Neuron (in vitro differentiated cells): ENCODE measurements around the gene TRIOBP.

Source experiments
- H2AFZ ChIP-seq: one replicate; pipeline ENCODE4 v1.6.1; 2013; ENCODE audit warnings: low read depth, mild to moderate bottlenecking, inconsistent platforms, low read length, moderate library complexity
- H3K27me3 ChIP-seq: one replicate; pipeline ENCODE4 v1.6.1; 2013; ENCODE audit warnings: low read length; ENCODE audit not compliant: insufficient read depth
- H3K36me3 ChIP-seq: one replicate; pipeline ENCODE4 v1.6.1; 2013; ENCODE audit warnings: low read length; ENCODE audit not compliant: insufficient read depth
- H3K4me1 ChIP-seq: one replicate; pipeline ENCODE4 v1.6.1; 2013; ENCODE audit warnings: low read length; ENCODE audit not compliant: insufficient read depth
- H3K4me3 ChIP-seq: 2 replicates; pipeline ENCODE4 v1.5.1; 2013; ENCODE audit warnings: mild to moderate bottlenecking, low read length, moderate library complexity
- H3K9me3 ChIP-seq: one replicate; pipeline ENCODE4 v1.6.1; 2013; ENCODE audit warnings: low read length

Gene TRIOBP

DNA sequence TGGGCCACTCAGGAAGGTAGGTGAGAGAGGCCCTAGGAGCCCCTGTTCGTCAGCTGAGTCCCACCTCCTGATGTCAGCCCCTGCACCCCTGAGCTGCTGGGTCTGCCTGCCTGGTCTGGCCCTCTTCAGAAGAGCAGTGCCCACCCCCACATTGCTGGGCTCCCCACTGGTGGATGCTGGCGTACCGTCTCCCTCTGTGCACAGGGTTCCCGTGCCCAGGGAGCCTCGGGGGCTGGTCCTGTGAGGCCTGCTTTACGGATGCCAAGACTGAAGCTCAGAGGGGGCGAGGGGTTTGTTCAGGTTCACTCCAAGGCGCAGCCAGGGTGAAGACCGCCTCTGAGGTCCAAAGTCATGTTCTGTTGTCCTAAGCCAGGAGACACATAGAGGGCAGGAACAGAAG lies 66.2 kb downstream of the TRIOBP start:
- Histone ChIP-seq H3K4me1 (no peaks in the 10 kb centered on the region), H2AFZ (no peak overlapping the region), H3K4me3 (no peak overlapping the region), H3K9me3 (no peaks in the 10 kb centered on the region), H3K36me3 (peaks cover 64% of the 10 kb centered on the region), H3K27me3 (no peaks in the 10 kb centered on the region)

- Histone ChIP-seq H3K36me3 (peaks cover 64% of the 10 kb centered on the region), H3K4me3 (no peak overlapping the region)
These were observed 66.8 kb downstream of the TRIOBP start for GRCh38 chr22:37763652-37764051.

GRCh38 chr22:37764622-37765021 lies 67.8 kb downstream of the TRIOBP start:
- Histone ChIP-seq H3K9me3 (no peaks in the 10 kb centered on the region), H3K36me3 (peaks cover 64% of the 10 kb centered on the region), H3K4me1 (no peaks in the 10 kb centered on the region), H3K4me3 (no peak overlapping the region), H3K27me3 (no peaks in the 10 kb centered on the region), H2AFZ (no peak overlapping the region)

More at GRCh38 chr22:37763652-37764051, 66.8 kb downstream of the TRIOBP start:
- Histone ChIP-seq H3K27me3 (no peaks in the 10 kb centered on the region), H3K9me3 (no peaks in the 10 kb centered on the region), H3K4me1 (no peaks in the 10 kb centered on the region), H2AFZ (no peak overlapping the region)

DNA sequence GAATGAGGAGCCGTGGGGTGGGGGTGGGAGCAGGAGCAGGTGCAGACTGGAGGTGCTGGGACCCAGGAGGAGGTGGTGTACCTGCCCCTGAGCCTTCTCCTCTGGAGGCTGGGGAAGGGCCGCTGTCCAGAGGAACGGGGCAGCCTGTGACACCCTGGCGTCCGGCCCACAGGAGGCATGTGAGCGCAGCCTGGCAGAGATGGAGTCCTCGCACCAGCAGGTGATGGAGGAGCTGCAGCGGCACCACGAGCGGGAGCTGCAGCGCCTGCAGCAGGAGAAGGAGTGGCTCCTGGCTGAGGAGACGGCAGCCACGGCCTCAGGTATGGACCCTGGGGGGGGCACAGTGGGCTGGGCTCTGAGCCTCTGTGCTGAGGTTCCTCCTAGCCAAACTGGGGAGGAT lies 68.7 kb downstream of the TRIOBP start:
- H3K27me3 ChIP-seq = no peaks in the 10 kb centered on the region
- H3K9me3 ChIP-seq = no peaks in the 10 kb centered on the region
- no peak overlapping the region for H2AFZ ChIP-seq
- H3K36me3 ChIP-seq = peaks cover 60% of the 10 kb centered on the region
- H3K4me1 ChIP-seq = no peaks in the 10 kb centered on the region
- no peak overlapping the region for H3K4me3 ChIP-seq

GRCh38 chr22:37765953-37766576 lies 69.2 kb downstream of the TRIOBP start:
- H2AFZ ChIP-seq = no peak overlapping the region
- peaks cover 64% of the 10 kb centered on the region for H3K36me3 ChIP-seq
- H3K27me3 ChIP-seq = no peaks in the 10 kb centered on the region
- no peaks in the 10 kb centered on the region for H3K9me3 ChIP-seq
- H3K4me3 ChIP-seq = no peak overlapping the region
- H3K4me1 ChIP-seq = no peaks in the 10 kb centered on the region

GRCh38 chr22:37768273-37768672 lies 71.4 kb downstream of the TRIOBP start:
- no peaks in the 10 kb centered on the region for H3K4me1 ChIP-seq
- H3K9me3 ChIP-seq = no peaks in the 10 kb centered on the region
- no peak overlapping the region for H2AFZ ChIP-seq
- no peaks in the 10 kb centered on the region for H3K27me3 ChIP-seq
- peaks cover 70% of the 10 kb centered on the region for H3K36me3 ChIP-seq
- no peak overlapping the region for H3K4me3 ChIP-seq

- no peak overlapping the region for H3K4me3 ChIP-seq
These were observed 72.2 kb downstream of the TRIOBP start for GRCh38 chr22:37769056-37769455.

GRCh38 chr22:37771081-37771480 lies 74.2 kb downstream of the TRIOBP start:
- Histone ChIP-seq H3K4me3 (no peak overlapping the region), H3K36me3 (peaks cover 59% of the 10 kb centered on the region), H3K27me3 (no peaks in the 10 kb centered on the region)

More at GRCh38 chr22:37769056-37769455, 72.2 kb downstream of the TRIOBP start:
- H3K9me3 ChIP-seq = no peaks in the 10 kb centered on the region
- H3K4me1 ChIP-seq = no peaks in the 10 kb centered on the region
- H2AFZ ChIP-seq = no peak overlapping the region
- peaks cover 70% of the 10 kb centered on the region for H3K36me3 ChIP-seq
- no peaks in the 10 kb centered on the region for H3K27me3 ChIP-seq

GRCh38 chr22:37771702-37772427 lies 75.0 kb downstream of the TRIOBP start:
- Histone ChIP-seq H3K36me3 (peaks cover 58% of the 10 kb centered on the region), H3K4me1 (no peaks in the 10 kb centered on the region), H3K27me3 (no peaks in the 10 kb centered on the region), H3K9me3 (no peaks in the 10 kb centered on the region), H2AFZ (no peak overlapping the region), H3K4me3 (no peak overlapping the region)

More at GRCh38 chr22:37771081-37771480, 74.2 kb downstream of the TRIOBP start:
- H3K4me1 ChIP-seq = no peaks in the 10 kb centered on the region
- H3K9me3 ChIP-seq = no peaks in the 10 kb centered on the region
- no peak overlapping the region for H2AFZ ChIP-seq

DNA sequence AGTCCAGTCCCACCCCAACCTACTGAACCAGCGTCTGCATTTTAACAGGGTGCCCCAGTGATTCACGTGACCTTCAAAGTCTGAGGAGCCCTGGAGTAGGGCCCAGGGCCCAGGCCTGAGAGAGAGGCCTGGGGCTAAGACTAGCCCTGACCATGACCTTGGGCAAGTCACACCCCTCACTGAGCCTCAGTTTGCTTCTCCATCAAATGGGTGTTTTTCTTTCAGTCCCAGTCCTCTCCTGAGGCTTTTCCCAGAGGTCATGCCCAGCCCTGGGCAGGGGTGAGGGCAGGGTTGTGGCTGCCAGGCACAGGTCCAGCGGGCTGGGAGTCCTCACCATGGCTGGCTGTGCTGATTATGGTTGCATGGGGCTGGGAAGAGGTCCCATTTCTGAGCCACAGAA lies 77.9 kb downstream of the TRIOBP start:
- Histone ChIP-seq H2AFZ (no peak overlapping the region), H3K4me3 (no peak overlapping the region), H3K9me3 (no peaks in the 10 kb centered on the region), H3K36me3 (peaks cover 37% of the 10 kb centered on the region), H3K27me3 (no peaks in the 10 kb centered on the region), H3K4me1 (peaks cover 5% of the 10 kb centered on the region)

GRCh38 chr22:37775785-37776638 lies 79.2 kb downstream of the TRIOBP start:
- H3K36me3 ChIP-seq = peaks cover 34% of the 10 kb centered on the region

DNA sequence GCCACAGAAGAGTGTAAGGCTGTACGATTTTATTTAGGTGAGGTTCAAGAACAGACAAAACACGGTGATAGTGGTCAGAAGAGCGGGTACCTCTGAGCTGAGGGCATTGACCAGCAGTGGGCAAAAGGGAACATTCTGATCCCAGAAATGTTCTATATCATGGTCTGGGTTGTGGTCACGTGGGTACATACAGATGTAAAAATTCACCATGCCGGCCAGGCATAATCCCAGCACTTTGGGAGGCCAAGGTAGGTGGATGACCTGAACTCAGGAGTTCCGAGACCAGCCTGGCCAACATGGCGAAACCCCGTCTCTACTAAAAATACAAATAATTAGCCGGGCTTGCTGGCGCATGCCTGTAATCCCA lies 79.8 kb downstream of the TRIOBP start:
- Histone ChIP-seq H3K4me3 (no peak overlapping the region), H3K9me3 (no peaks in the 10 kb centered on the region), H3K36me3 (peaks cover 28% of the 10 kb centered on the region), H3K27me3 (no peaks in the 10 kb centered on the region), H3K4me1 (peaks cover 6% of the 10 kb centered on the region), H2AFZ (no peak overlapping the region)

More at GRCh38 chr22:37775785-37776638, 79.2 kb downstream of the TRIOBP start:
- H2AFZ ChIP-seq = no peak overlapping the region
- H3K4me1 ChIP-seq = peaks cover 6% of the 10 kb centered on the region
- no peaks in the 10 kb centered on the region for H3K9me3 ChIP-seq
- H3K4me3 ChIP-seq = no peak overlapping the region
- H3K27me3 ChIP-seq = no peaks in the 10 kb centered on the region

DNA sequence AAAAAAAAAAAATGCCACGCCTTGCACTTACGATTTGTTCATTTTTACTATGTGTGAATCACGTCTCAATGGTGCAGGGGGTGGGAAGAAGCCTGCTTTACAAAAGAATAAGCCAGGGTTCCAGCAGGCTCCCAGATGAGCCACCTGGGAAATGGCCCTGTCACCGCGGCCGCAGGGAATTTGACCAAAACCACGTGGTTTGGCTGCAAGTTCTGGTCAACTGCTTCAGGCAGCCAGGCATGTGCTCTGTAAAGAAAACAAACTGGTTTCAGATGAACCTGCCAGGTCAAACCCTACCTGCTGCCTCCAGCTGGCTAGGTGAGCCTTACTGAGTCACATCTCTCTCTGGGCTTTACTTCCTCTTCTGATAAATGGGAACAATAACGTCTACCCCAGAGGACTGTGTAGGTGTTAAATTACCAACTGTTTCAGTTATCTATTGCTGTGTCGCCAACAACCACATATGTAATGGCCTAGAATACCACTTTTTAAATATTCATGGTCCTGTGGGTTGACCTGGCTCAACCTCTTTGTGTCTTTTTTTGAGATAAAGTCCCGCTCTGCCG lies 80.4 kb downstream of the TRIOBP start:
- H3K4me3 ChIP-seq = no peak overlapping the region

More for the DNA sequence above, 80.4 kb downstream of the TRIOBP start:
- H3K9me3 ChIP-seq = no peaks in the 10 kb centered on the region
- H3K4me1 ChIP-seq = peaks cover 6% of the 10 kb centered on the region
- H3K36me3 ChIP-seq = peaks cover 22% of the 10 kb centered on the region
- H2AFZ ChIP-seq = no peak overlapping the region
- H3K27me3 ChIP-seq = no peaks in the 10 kb centered on the region
